ENCODE measurements around the gene GNG12.
"Not testable (repeated sequence)": the region's sequence is repeated elsewhere in the genome, so short reads cannot be mapped to it uniquely, and the experiment has no call there.

The GNG12 gene

DNA sequence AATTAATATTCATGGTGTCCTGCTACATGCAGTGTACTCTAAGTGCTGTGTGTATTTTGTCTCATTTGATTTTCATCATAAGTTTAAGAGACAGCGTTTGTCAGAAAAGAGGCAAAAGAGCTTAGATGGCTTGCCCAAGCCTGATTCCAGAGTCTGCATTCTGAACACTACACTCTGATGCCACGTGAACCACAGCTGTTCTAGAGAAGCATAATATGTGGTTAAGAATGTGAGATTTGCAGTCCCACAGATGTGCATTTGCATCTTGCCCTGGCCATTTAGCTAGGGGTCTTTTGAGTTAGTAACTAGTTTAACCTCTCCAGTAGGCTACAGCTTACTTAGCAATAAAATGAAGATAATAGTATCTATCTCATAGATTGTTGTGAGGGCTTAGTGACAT lies 157.5 kb downstream of the GNG12 start:
- DNase-seq = no peak

DNA sequence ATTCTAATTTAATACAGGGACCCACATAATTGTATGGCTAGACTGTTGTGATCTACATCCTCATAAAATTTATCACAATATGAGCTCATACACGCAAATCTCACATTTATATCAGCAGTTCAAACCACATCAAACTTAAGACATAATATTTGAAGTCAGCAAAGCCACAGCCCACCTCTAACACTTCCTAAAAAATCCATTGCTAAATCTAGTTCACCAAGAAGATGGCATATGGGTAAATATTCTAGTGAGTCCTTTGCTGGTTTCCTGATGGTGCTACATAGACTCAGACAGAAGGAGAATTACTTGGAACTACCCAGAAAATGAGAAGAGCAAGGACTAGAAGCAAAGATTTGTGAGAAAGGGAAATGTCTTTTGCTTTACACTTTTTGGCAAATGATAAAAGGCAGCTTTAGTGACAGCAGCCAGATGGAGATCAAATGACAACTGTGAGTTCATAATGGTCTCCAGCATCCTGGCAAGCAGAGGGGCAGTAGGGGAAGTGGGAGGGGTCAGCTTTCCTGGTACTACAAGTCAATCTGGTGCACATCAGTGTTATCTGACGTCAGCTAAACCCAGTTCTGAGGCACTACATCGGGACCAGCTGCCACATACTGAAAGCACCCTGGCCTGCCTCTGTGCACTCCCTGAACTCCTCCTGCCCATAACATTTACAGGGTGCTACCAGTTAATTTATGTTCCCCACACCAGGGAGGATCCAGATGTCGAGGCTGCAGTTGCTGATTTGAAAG lies 158.8 kb downstream of the GNG12 start:
- DNase-seq = no peak

DNA sequence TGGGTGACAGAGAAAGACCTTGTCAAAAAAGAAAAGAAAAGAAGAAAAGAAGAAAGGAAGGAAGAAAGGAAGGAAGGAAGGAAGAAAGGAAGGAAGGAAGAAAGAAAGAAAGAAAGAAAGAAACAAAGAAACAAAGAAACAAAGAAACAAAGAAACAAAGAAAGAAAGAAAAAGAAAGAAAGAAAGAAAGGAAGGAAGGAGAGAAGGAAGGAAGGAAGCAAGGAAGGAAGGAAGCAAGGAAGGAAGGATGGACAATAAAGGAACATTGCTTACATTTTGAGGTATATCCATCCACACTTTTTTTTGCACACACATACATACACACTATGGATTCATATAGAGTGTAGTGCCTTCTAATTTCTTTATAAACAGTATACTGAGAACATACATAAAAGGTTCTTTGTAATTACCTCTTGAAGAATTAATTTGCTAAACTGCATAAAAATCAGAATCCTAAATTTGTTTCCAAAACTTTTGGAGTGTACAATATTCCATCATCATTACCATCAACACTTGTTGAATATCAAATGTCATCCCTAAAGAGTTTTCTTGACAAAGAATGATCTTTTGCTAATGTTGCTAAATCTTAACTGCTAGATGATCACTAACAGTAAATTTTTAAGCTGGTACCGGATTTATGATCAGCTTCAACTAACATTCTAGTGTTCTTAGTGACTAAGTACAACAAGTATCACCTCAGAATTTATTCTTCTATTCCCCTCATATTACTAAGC lies 159.6 kb downstream of the GNG12 start:
- no peak for DNase-seq

DNA sequence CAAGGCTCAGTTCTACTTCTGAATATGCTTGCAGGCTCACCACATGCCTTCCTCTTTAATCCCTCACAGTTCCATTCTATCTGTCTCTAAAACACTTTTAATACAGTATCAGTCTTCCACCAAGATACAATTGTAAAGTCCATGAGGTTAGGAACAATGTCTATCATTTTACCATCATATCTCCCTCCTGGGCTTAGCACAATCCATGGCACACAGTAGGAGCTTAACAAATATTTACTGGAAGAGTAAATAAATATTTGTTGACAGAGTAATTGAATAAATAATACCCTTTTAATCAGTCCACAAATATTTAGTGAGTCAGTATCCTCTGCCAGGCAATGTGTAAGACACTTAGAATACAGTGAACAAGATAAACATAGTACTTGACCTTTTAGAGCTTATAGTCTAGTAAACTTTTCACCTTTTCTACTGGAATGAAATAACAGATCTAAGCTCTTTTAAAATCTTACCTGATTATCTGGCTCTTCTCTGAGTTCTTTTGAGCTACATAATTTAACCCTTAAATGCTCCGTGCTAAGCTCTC lies 160.9 kb downstream of the GNG12 start:
- DNase-seq = no peak

DNA sequence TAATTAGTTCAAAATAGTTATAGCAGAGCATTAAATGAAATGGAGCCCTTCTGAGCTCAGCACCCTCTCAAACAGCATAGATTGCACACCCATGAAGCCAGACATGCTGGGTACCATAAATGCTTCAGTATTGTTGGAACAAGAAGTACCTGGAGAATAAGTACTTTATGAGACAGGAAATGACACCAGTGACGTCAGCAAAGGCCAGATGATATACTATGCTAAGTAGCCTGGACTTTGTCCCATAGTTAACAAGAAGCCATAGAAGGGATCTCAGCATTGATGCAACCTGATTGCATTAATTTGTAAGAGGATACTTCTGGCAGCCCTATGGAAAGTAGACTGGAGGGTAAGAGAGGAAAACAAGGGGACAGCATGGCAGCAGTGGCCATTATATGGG lies 164.6 kb downstream of the GNG12 start:
- DNase-seq = no peak

DNA sequence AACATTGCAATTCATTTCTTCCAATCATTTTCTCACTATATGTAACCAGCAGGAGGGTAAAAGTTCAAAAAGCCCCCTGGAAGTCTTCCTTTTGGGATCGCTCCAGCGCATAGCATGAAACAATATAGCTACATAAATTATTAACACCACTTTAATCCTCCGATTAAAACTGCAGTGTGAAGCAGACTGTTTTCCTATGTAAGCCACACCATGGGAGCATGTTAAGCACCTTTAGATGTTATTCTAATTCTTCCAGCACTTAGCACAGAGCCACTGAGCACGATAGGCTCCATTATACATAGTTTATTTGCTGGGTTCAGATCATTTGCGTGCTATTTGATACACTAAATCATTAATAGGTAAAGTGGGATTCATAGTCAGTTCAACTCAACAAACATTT lies 166.6 kb downstream of the GNG12 start:
- DNase-seq = no peak

DNA sequence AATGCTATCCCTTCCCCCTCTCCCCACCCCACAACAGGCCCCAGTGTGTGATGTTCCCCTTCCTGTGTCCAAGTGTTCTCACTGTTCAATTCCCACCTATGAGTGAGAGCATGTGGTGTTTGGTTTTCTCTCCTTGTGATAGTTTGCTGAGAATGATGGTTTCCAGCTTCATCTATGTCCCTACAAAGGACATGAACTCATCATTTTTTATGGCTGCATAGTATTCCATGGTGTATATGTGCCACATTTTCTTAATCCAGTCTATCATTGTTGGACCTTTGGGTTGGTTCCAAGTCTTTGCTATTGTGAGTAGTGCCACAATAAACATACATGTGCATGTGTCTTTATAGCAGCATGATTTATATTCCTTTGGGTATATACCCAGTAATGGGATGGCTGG lies 168.0 kb downstream of the GNG12 start:
- DNase-seq = not testable (repeated sequence)

DNA sequence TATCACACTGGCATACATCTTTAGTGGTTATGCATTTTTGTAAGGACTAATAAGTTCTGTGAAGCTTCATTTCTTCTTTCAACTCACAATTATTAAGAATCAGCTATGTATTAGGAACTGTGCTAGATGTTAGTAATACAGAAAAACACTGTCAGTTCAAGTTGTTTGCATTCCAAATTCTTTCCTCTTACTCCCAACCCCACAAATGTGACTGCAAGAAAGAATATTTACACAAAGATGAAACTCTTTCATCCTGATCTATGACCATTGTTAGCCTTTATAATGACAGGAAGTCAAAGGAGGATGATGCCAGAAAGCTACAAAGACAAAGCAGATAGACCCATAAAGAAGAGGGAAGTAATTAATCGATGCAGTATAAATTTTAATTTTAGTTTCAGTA lies 169.2 kb downstream of the GNG12 start:
- DNase-seq = no peak

DNA sequence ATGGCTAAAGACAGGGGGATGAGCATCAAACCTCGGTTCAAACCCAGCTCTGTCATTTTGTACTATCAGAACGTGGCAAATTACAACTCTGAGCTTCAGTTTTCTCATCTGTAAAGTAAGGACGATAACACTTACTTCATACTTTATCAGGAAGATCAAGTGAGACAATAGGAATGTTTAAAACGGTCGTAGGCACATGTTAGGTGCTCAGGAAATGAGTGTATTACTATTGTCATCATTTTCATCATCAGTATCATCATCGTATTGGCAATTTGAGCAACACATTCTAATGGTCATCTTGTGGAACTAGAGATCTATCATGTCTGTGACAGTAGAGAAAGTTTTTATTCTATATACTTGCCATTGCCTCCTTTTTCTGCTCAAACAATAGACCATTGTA lies 170.4 kb downstream of the GNG12 start:
- DNase-seq = no peak

DNA sequence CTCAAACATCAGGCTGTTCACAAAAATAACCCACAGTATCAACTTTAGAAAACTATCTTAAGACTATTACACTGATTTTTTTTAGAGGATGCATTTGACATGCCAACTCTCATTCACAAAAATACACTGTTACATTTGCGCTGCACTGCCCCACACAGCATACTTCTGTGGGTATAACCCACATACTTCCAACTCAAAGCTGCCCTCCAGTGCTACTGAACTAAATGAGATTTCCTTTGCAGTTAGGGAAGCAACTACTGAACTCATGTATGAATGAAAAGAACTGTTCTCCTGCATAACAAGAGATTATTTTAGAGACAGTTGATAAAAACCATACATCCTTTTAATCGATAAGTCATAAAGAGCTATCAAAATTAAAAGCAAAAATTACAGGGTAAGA lies 174.0 kb downstream of the GNG12 start:
- no peak for DNase-seq

DNA sequence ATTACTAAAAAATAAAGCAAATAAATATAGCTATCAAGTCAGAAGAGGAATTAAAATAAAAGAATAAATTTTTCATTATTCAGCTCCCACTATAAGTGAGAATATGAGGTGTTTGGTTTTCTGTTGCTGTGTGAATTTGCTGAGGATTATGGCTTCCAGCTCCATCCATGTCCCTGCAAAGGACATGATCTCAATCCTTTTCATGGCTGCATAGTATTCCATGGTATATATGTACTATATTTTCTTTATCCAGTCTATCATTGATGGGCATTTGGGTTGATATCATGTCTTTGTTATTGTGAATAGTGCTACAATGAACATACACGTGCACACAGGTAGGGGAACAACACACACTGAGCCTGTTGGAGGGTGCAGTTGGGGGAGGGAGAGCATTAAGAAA lies 176.1 kb downstream of the GNG12 start:
- not testable (repeated sequence) for DNase-seq

DNA sequence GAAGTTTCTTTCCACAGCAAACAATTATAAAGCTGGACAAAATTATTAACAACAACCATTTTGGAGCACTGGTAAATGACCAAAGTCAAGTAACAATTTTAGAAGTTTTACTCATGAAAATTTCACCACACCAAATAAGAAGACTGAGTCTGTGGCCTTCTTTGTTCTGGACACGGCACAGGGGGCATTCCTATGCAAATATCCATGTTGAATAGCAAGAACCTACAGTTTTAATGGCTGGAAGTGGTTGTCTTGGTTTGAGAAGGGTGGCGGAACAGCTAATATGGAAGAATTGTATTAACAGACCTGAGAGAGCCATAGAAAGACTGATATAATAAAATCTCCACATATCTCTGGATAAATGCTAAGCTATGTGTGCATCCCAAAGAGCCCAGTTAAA lies 177.7 kb downstream of the GNG12 start:
- DNase-seq = no peak

DNA sequence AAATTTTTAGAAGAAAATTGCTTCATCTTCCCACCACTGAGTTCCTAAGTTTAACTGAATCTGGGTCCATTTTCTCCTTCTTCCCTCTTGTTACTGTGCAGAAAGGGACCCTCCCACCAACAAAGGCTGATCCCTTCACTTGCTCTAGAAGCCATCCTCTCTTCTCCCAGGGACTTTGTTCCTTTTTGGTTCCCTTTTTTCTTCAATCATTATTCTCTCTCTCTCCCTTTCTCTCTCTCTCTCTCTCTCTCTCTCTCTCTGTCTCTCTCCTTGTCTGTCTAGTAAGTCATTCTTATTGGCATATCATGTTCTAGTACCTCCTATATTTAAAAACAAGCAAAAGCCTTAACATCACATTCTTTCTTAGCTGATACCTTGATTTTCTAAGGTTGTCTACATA lies 180.0 kb downstream of the GNG12 start:
- no peak for DNase-seq

DNA sequence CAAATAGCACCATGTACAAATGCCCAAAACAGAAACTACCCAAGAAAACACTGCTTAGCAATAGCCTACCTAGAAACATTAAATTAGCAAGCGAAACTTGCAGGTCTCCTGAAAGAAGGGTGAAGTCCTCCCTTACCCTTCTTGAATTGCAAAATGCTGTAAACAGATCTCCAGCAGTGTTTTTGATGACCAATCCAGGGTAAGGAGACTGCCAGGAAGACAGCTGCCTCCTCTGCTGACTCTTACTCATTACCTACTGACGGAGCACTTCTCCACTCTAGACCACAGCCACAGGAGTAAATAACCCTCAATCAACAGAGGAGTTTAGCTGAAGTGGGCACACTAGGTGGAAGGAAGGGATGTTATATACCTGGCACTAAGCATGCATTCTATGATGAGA lies 180.5 kb downstream of the GNG12 start:
- no peak for DNase-seq

Data from amniotic stem cell (primary cell).